GM12873 (cell line): ENCODE data around the gene SLC45A1.

Experiments used
- TF ChIP-seq, protein P1 (sequence below): IDR thresholded peaks from 2 replicates; pipeline ENCODE4 v1.5.1; 2012; ENCODE audit warnings: low read depth, mild to moderate bottlenecking, moderate library complexity, low read length, control low read depth; ENCODE audit not compliant: insufficient read depth; ENCODE audit errors: missing control alignments

SLC45A1 gene

DNA sequence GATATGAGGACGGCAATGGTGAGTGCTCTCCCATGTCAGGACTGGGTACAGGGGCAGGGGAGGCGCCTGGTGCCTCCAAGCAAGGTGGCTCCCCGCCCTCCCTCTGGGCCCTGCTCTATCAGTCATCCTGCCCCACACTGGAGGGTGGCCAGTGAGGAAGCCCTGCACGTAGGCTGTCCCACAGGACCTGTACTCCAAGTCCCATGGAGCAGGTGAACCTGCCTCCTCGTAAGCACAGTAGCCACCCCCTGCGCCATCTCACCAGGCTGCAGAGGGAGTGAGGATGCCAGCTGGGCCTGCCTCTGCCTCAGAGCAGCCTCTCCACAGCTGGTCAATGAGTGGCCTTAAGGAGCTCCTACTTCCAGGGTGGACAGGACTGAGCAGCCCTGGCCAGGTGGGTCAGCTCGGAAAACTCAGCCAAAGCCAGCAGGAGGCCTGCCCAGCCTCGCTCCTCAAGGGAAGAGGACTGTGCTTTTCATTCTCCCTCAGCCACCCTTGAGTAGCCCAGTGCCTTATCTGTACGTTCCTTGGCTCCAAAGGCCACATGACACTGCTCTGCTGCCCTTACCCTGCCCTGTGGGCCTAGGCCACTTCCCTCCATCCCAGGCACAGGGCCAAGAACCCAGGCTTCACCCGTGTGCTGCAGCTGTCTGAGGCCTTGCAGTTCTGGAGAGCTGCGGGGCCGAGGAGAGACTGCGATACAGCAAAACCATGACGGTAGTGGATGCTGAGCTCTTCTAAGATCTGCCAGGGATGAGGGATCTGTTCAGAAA lies 39.6 kb downstream of the SLC45A1 start:
- TF ChIP-seq, protein P1, sequence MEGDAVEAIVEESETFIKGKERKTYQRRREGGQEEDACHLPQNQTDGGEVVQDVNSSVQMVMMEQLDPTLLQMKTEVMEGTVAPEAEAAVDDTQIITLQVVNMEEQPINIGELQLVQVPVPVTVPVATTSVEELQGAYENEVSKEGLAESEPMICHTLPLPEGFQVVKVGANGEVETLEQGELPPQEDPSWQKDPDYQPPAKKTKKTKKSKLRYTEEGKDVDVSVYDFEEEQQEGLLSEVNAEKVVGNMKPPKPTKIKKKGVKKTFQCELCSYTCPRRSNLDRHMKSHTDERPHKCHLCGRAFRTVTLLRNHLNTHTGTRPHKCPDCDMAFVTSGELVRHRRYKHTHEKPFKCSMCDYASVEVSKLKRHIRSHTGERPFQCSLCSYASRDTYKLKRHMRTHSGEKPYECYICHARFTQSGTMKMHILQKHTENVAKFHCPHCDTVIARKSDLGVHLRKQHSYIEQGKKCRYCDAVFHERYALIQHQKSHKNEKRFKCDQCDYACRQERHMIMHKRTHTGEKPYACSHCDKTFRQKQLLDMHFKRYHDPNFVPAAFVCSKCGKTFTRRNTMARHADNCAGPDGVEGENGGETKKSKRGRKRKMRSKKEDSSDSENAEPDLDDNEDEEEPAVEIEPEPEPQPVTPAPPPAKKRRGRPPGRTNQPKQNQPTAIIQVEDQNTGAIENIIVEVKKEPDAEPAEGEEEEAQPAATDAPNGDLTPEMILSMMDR, result no peak

DNA sequence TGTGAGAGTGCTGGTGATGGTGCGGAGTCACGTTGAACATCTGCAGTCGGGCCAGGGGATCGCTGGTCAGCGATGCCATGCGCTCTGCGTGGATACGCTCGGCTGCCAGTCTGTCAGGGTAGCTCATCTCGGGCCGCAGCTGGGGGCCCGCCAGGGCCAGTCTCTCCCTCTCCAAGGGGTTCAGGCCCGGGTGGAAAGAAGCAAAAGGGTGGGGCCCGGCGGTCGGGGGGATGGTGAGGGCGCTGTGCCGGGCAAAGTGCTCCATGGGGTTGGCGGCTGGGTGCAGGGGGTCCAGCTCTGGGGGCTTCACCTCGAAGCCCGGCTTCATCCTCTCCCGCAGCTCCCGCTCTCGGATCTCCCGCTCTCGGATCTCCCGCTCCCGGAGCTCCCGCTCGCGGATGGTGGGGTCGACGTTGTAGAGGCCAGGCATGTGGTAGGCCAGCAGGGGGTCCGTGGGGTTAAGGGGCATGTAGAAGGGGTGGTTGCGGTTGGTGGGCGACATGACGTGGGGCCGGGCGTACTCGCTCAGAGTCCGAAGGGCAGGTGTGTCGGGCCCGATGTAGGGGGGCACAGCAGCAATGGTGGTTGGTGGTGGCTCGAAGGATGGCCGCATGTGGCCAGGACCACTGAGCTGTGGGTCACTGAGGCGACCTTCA lies 40.5 kb downstream of the SLC45A1 start:
- TF ChIP-seq, protein P1, result no peak

DNA sequence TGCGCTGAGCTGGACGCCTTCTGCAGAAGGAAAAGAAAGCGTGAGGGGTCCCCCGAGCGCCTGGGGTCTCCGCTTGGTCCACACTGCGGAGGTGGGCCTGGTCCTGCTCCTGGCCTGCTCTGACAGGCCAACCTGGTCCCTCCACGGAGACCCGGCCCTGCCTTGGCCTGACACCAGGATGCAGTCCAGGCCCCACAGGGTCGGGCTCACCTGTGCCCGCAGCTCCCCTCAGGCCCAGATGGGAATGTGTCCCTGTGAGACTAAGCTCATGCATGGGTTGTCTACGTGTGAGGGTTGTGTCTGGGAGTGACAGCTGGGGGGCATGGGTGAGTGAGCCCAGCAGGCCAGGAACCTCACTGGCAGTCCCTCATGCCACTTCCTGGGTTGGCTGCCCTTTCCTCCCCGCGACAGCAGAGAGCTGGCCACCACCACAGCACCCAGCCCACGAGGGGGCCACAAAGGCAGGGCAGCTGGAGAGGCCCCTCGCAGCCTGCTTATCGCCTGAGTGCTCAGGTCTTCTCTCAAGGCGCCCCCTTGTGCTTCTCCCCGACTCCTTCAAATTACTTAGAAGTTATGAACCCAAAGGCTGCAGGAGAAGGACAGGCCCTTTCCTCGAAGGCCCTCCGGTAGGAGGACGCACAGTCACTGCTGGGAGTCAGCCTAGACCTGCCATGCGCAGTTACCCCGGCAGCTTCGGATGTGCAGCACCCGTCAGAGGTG lies 41.1 kb downstream of the SLC45A1 start:
- TF ChIP-seq, protein P1, result no peak

DNA sequence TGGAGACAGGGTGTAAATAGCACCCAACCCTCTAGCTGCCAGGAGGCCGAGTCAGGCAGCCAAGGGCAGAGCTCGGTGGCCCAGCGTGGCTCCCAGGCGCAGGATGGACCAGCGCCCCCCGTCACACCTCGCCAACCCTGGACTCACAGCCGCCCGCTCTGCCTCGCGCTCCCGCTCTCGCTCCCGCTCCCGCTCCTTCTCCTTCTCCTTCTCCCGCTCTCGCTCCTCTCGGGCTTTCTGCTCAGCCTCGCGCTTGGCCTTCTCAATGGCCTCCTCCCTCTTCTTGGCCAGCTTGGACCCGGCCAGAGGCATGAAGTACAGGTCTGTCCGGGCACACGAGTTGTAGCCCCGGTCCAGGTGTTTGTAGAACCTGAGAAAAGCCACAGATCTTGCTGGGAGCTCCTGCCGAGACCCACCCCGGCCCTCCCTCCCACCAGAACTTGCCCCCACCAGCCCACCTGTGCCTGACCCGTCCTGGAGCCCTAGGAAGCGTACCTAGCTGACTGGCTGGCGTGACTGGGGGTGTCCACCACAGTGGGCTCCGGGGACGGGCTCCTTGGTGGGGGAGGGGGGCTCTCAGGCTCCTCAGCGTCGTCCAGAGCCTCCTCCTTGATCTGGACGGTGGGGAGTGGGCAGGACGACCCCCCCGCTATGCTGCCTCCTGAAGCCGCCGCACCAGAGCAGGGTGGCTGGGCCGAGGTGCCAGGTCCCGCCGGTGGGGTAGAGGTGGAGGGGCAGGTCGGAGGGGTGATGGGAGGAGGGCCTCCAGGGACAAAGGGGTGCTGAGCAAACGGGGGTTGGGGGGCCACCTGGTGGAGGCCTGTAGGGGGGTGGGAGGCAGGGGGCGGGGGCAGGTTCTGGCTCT lies 41.9 kb downstream of the SLC45A1 start:
- TF ChIP-seq, protein P1, result no peak

DNA sequence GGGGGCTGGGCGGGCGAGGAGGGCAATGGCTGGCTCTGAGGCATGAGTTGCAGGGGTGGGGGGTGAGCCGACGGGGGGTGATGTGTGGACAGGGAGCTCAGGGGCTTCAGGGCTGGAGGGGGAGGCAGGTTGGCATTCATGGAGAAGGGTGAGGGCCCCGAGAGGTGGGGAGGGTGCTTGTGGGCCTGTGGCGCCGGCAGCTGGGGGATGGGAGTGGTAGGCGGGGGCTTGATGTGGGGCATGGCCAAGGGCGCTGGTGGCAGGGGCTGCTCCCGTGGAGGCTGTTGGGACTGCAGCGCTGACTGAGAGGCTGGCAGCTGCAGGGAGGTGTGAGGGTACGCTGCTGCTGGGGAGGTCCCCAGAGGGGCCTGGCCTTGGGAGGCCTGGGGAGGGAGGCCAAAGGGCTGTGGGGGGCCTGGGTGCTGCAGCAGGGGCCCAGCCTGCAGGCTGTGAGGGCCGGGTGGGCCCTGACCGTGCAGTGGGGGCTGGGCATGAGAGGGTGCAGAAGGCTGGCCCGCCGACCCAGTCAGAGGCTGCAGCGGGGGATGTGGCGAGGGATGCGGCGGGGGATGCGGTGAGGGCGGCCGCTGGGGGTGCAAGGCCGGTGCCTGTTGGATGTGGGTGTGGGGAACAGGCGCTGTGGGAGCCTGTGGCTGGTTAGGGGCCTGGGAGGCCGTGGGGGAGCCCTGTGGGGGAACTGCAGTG lies 42.7 kb downstream of the SLC45A1 start:
- TF ChIP-seq, protein P1, result no peak

DNA sequence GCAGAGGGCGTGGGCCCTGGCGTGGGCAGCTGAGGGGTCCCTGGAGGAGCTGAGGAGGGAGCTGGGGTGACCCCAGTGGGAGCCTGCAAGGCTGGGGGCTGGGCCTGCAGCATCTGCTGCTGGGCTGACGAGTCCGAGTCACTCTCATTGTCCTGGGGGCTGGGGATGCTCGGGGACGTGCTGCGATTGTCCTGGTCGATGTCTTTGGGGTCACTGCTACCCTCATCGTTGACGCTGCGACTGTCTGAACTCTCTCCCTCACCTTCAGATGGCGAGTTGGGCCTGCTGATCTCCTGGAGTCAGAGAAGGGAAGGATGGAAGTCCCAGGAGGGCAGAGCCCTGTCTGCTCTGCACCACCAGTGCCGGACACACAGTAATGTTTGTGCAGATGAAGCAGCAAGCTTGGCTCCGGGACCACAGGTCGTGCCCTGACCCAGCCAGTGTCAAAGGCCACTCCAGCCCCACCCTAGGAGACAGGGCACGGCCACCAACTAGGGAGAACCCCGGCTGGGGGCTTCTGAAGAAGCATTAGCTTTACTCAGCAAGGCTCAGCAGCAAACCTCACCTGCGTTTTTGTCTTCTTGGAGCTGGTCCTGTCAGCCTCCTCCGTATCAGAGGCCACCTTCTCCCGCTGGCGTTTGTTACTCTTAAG lies 43.4 kb downstream of the SLC45A1 start:
- TF ChIP-seq, protein P1, result no peak
